AG09319 (cell line): ENCODE measurements around the gene PATL2.
"Not testable (repeated sequence)": the region's sequence is repeated elsewhere in the genome, so short reads cannot be mapped to it uniquely, and the experiment has no call there.

ENCODE experiments used
- DNase-seq: peaks from one replicate; pipeline ENCODE4 v3.0.0-alpha.2; 2010; ENCODE audit warnings: low read depth; ENCODE audit errors: extremely low read depth
- CTCF ChIP-seq: IDR thresholded peaks from 2 replicates; pipeline ENCODE4 v1.5.1; 2011; ENCODE audit warnings: low read depth, mild to moderate bottlenecking, inconsistent platforms, low read length, moderate library complexity

PATL2 gene

GRCh38 chr15:44706946-44707636 is 4.0 kb downstream of the PATL2 start:
- DNase-seq, result no peak
- TF ChIP-seq CTCF, result no peak

- no peak for DNase-seq
- TF ChIP-seq CTCF, result no peak
Observed at GRCh38 chr15:44706401-44706800, 4.7 kb downstream of the PATL2 start.

GRCh38 chr15:44705986-44706385 is 5.1 kb downstream of the PATL2 start:
- TF ChIP-seq CTCF, result no peak
- no peak for DNase-seq

GRCh38 chr15:44700676-44701075 is 10.4 kb downstream of the PATL2 start:
- not testable (repeated sequence) for DNase-seq

GRCh38 chr15:44698641-44699040 is 12.5 kb downstream of the PATL2 start:
- TF ChIP-seq CTCF, result no peak
- no peak for DNase-seq

- no peak for DNase-seq
- no peak for TF ChIP-seq CTCF
Observed at GRCh38 chr15:44697014-44697413, 14.1 kb downstream of the PATL2 start.

- no peak for DNase-seq
- TF ChIP-seq CTCF, result no peak
Observed at GRCh38 chr15:44695294-44695693, 15.8 kb downstream of the PATL2 start.

- DNase-seq, result no peak
- no peak for TF ChIP-seq CTCF
Observed at GRCh38 chr15:44694416-44694815, 16.7 kb downstream of the PATL2 start.
